ENCODE data around the gene MAPK1. TPM values are rescaled to one million over a fixed set of nuclear protein-coding genes. Genes with fewer than 3 reads are reported as not detected.
"Not testable (repeated sequence)": the region's sequence is repeated elsewhere in the genome, so short reads cannot be mapped to it uniquely, and the experiment has no call there.

Gene MAPK1
- total RNA-seq, 1 donor from 2014 or later = 91.3 TPM

DNA sequence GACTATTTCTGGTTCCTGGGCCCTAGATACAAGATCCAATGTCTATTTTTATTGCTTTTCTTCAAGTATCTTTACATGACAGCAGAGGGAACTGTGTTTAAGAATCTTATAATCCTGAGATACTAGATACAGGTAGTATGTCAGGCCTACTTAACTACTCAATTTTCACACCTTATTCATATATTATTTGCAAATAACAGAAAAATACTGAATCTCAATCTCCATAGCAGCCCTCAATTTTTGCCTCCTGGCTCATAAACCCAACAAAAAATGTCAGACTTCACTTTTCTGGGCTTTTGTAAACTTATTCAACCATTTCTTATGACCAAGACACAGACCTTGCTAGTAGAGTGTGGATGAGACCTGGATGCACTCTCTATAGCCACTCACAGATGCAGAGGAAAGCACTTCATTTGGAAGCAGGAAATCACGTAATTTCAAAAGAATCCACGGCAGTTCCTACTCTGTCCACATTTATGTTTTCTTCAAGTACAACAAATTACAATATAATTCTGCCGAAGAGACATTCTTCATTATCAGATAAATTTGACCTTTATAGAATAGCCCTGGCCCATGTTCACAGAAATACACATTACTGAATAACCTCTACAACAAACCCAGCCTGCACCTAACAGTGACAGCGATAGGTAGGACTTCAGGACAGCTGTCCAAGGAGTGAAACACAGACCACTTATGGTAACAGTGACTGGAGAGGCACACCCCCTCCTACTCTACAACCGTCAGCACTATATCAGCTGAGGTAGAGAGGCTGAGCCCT is 69.8 kb downstream of the MAPK1 start:
- DNase-seq (ENCODE audit: low spot score) = no peak
- H3K9me3 Mint-ChIP-seq = no peaks in the 10 kb centered on the region
- H3K4me1 Mint-ChIP-seq (ENCODE audit: low read depth) = no peaks in the 10 kb centered on the region
- no peaks in the 10 kb centered on the region for H3K27me3 Mint-ChIP-seq (ENCODE audit: insufficient read depth)
- peaks cover 34% of the 10 kb centered on the region for H3K36me3 Mint-ChIP-seq (ENCODE audit: low read depth)
- H3K27ac Mint-ChIP-seq = no peak overlapping the region
- intact Hi-C loops (cut with micrococcal nuclease) = no loop called here
- no peak overlapping the region for H3K4me3 Mint-ChIP-seq

- Mint-ChIP-seq H3K9me3 (no peaks in the 10 kb centered on the region), H3K27me3 (ENCODE audit: insufficient read depth) (no peaks in the 10 kb centered on the region), H3K4me3 (no peak overlapping the region), H3K27ac (no peak overlapping the region), H3K36me3 (ENCODE audit: low read depth) (peaks cover 31% of the 10 kb centered on the region), H3K4me1 (ENCODE audit: low read depth) (peaks cover 5% of the 10 kb centered on the region)
- intact Hi-C loops (cut with micrococcal nuclease) = no loop called here
- no peak for DNase-seq (ENCODE audit: low spot score)
Observed at GRCh38 chr22:21796863-21797262, 70.6 kb downstream of the MAPK1 start.

DNA sequence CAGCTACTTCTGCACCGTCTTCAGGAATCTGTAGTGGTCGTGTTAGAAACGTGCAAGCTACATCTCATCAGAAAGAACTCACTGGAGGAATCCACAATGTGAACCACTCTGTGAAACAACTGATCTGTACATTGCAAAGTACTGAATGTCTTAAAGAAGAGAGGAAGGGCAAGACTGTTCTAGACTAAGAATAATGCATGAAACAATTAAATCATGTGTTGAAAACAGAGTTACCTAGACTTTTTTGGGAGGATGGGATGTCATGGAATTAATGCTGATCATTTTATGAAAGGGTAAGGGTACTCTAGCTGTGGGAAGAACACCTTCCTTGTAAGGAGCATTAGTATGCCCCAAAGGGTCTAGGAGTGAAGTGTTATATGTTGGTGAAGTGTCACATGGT is 71.2 kb downstream of the MAPK1 start:
- Mint-ChIP-seq H3K9me3 (no peaks in the 10 kb centered on the region), H3K36me3 (ENCODE audit: low read depth) (peaks cover 29% of the 10 kb centered on the region), H3K27ac (no peak overlapping the region), H3K27me3 (ENCODE audit: insufficient read depth) (no peaks in the 10 kb centered on the region), H3K4me1 (ENCODE audit: low read depth) (peaks cover 11% of the 10 kb centered on the region), H3K4me3 (no peak overlapping the region)
- intact Hi-C loops (cut with micrococcal nuclease) = no loop called here
- no peak for DNase-seq (ENCODE audit: low spot score)

- H3K27me3 Mint-ChIP-seq (ENCODE audit: insufficient read depth); H3K27ac Mint-ChIP-seq; intact Hi-C loops (cut with micrococcal nuclease); H3K9me3 Mint-ChIP-seq; H3K4me3 Mint-ChIP-seq; DNase-seq (ENCODE audit: low spot score): not testable (repeated sequence)
- H3K36me3 Mint-ChIP-seq (ENCODE audit: low read depth) = peaks cover 23% of the 10 kb centered on the region
- H3K4me1 Mint-ChIP-seq (ENCODE audit: low read depth) = peaks cover 12% of the 10 kb centered on the region
Observed at GRCh38 chr22:21793716-21794115, 73.7 kb downstream of the MAPK1 start.

DNA sequence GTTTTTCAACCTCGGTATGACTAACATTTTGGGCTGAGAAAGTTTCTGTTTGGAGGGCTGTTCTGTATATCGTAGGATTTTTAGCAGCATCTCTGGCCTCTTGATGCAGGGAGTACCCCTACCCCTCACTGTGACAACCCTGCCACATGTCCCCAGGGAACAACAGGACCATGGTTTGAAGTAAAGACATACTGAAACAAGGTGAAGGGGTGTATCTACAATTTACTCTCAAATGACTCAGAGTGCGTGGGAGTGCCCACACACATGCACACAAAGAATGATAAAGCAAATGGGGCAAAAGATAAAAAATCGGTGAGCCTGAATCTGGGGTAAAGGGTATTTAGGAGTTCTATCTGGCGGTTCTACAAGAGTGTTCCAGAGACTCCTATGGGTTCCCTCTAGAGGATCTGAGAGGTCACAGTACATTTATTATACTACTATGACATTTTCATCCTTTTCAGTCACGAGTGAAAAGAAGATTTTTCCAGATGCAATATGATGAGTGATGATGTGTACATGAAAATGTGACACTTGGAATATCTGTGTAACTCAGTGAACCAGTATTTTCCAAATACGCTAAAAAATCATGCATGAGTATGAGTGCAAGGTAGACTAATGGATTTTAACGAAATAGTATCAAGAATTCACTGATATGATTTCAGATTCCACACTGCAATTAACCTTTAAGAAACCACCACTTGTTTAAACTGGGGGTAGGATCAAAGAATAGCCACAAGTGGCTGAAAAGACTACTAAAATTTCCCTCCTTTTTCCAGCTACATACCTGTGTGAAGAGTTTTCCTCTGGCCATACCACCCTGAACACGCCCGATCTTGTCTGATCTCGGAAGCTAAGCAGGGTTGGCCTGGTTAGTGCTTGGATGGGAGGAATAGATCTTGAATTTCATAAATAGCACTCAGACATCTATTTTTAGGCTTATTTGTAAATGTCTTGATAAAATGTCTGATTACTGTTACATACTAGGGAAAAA is 75.5 kb downstream of the MAPK1 start:
- H3K36me3 Mint-ChIP-seq (ENCODE audit: low read depth) = peaks cover 26% of the 10 kb centered on the region
- H3K4me3 Mint-ChIP-seq = no peak overlapping the region
- intact Hi-C loops (cut with micrococcal nuclease) = loop anchor here (1.0 kb wide), 5 partner anchors 24 to 76 kb away; partner anchors contain the start of gene YPEL1
- DNase-seq (ENCODE audit: low spot score) = peak; percentile 12
- no peaks in the 10 kb centered on the region for H3K27me3 Mint-ChIP-seq (ENCODE audit: insufficient read depth)
- peaks cover 12% of the 10 kb centered on the region for H3K4me1 Mint-ChIP-seq (ENCODE audit: low read depth)
- H3K27ac Mint-ChIP-seq = peak overlapping the region; percentile 72
- no peaks in the 10 kb centered on the region for H3K9me3 Mint-ChIP-seq

DNA sequence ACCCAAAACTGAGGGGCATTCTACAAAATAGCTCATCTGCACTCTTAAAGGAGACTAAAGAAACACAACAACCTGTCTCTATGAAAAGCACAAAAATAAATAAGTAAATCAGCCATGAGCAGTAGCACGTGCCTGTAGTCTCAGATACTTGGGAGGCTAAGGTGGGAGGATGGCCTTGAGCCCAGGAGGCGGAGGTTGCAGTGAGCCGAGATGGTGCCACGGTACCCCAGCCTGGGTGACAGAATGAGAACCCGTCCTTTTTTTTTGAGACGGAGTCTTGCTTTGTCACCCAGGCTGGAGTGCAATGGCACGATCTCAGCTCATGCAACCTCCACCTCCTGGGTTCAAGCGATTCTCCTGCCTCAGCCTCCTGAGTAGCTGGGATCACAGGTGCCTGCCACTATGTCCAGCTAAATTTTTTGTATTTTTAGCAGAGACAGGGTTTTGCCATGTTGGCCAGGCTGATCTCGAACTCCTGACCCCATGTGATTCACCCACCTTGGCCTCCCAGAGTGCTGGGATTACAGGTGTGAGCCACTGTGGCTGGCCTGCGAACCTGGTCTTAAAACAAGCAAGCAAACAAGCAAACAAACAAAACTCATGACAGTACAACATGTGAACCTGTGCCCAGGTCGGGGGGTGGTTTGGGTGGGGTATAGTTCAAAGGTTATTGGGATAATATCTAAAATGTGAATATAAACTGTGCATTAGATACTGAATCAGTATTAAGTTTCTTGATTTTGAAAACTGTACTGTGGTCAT is 76.4 kb downstream of the MAPK1 start:
- not testable (repeated sequence) for H3K9me3 Mint-ChIP-seq; DNase-seq (ENCODE audit: low spot score); H3K4me3 Mint-ChIP-seq; H3K27me3 Mint-ChIP-seq (ENCODE audit: insufficient read depth)
- Mint-ChIP-seq H3K4me1 (ENCODE audit: low read depth) (peaks cover 14% of the 10 kb centered on the region), H3K27ac (peak overlapping the region; percentile 72), H3K36me3 (ENCODE audit: low read depth) (peaks cover 23% of the 10 kb centered on the region)
- intact Hi-C loops (cut with micrococcal nuclease) = loop anchor here (1.0 kb wide), 5 partner anchors 24 to 77 kb away; partner anchors contain the start of gene YPEL1

DNA sequence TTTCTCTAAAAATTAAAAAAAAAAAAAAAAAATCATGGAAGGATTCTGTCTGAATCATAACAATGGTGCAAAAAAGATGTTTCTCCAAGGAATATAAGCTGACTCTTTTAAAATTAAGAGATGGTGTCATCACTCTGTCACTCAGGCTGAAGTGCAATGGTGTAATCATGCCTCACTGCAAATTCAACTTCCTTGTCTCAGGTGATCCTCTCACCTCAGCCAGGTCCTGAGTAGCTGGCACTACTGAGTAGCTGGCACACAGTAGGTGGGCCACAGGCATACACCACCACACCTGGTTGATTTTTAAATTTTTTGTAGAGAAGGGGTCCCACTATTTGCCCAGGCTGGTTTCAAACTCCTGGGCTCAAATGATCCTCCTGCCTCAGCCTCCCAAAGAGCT is 77.1 kb downstream of the MAPK1 start:
- intact Hi-C loops (cut with micrococcal nuclease) = no loop called here
- Mint-ChIP-seq H3K4me3 (no peak overlapping the region), H3K27me3 (ENCODE audit: insufficient read depth) (no peaks in the 10 kb centered on the region), H3K27ac (no peak overlapping the region), H3K9me3 (no peaks in the 10 kb centered on the region), H3K4me1 (ENCODE audit: low read depth) (peaks cover 16% of the 10 kb centered on the region), H3K36me3 (ENCODE audit: low read depth) (peaks cover 22% of the 10 kb centered on the region)
- DNase-seq (ENCODE audit: low spot score) = no peak

DNA sequence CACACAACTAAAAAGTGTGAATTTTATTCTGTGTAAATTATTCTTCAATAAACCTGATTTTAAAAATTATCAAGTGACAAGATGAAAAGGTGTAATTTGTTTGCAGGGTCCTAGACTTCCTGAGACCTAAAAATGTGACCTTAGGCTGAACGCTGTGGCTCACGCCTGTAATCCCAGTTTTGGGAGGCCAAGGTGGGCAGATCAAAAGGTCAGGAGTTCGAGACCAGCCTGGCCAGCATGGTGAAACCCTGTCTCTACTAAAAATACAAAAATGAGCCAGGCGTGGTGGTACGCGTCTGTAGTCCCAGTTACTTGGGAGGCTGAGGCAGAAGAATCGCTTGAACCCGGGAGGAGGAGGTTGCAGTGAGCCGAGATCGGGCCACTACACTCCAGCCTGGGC is 79.9 kb downstream of the MAPK1 start:
- peaks cover 16% of the 10 kb centered on the region for H3K4me1 Mint-ChIP-seq (ENCODE audit: low read depth)
- H3K9me3 Mint-ChIP-seq; H3K27me3 Mint-ChIP-seq (ENCODE audit: insufficient read depth); H3K27ac Mint-ChIP-seq; intact Hi-C loops (cut with micrococcal nuclease); DNase-seq (ENCODE audit: low spot score); H3K4me3 Mint-ChIP-seq: not testable (repeated sequence)
- peaks cover 24% of the 10 kb centered on the region for H3K36me3 Mint-ChIP-seq (ENCODE audit: low read depth)

DNA sequence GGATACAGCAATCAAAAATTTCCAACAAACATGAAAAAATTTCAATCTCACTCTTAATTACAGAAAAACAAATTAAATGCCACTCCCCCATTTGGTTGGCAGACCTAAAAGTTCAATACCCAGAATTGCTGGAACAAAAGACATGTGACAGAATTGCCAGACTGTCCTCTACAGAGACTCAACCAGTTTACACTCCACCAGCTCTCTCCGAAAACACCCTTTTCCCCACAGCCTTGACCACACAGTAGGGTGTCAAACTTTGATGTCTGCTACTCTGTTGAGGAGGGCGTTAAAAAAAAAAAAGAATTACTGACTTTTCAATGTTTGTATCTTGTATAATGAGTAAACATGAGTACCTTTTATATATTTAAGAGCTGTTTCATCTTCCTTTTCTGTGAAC is 87.2 kb downstream of the MAPK1 start:
- H3K9me3 Mint-ChIP-seq = no peaks in the 10 kb centered on the region
- DNase-seq (ENCODE audit: low spot score) = no peak
- H3K27me3 Mint-ChIP-seq (ENCODE audit: insufficient read depth) = no peaks in the 10 kb centered on the region
- no peak overlapping the region for H3K4me3 Mint-ChIP-seq
- peaks cover 25% of the 10 kb centered on the region for H3K36me3 Mint-ChIP-seq (ENCODE audit: low read depth)
- intact Hi-C loops (cut with micrococcal nuclease) = no loop called here
- H3K27ac Mint-ChIP-seq = no peak overlapping the region
- peaks cover 22% of the 10 kb centered on the region for H3K4me1 Mint-ChIP-seq (ENCODE audit: low read depth)

- Mint-ChIP-seq H3K27ac (no peak overlapping the region), H3K9me3 (no peaks in the 10 kb centered on the region), H3K36me3 (ENCODE audit: low read depth) (peaks cover 26% of the 10 kb centered on the region), H3K4me1 (ENCODE audit: low read depth) (peaks cover 22% of the 10 kb centered on the region), H3K4me3 (no peak overlapping the region), H3K27me3 (ENCODE audit: insufficient read depth) (no peaks in the 10 kb centered on the region)
- DNase-seq (ENCODE audit: low spot score) = no peak
- intact Hi-C loops (cut with micrococcal nuclease) = no loop called here
Observed at GRCh38 chr22:21779444-21779843, 88.0 kb downstream of the MAPK1 start.

GRCh38 chr22:21778705-21779363 is 88.6 kb downstream of the MAPK1 start:
- intact Hi-C loops (cut with micrococcal nuclease) = no loop called here
- Mint-ChIP-seq H3K27ac (no peak overlapping the region), H3K4me1 (ENCODE audit: low read depth) (peaks cover 22% of the 10 kb centered on the region), H3K4me3 (no peak overlapping the region), H3K27me3 (ENCODE audit: insufficient read depth) (no peaks in the 10 kb centered on the region), H3K9me3 (no peaks in the 10 kb centered on the region), H3K36me3 (ENCODE audit: low read depth) (peaks cover 24% of the 10 kb centered on the region)
- DNase-seq (ENCODE audit: low spot score) = no peak

DNA sequence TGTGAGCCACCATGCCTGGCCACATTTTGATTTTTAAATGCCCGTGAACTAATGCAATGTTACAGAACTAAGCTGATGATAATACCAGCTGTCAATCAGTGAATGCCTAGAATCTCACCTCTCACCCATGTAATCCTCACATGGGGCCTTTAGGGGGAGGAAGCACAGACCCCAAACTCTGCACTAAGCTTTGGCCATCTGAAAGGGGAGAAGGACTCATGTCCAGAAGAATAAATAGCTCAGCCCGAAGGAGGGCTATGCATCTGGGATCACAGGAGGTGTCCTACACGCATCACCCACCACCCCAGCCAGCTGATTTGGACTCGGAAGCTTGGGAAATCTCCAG is 95.8 kb downstream of the MAPK1 start:
- H3K9me3 Mint-ChIP-seq = no peaks in the 10 kb centered on the region
- peaks cover 44% of the 10 kb centered on the region for H3K4me1 Mint-ChIP-seq (ENCODE audit: low read depth)
- intact Hi-C loops (cut with micrococcal nuclease) = no loop called here
- peaks cover 47% of the 10 kb centered on the region for H3K36me3 Mint-ChIP-seq (ENCODE audit: low read depth)
- no peak for DNase-seq (ENCODE audit: low spot score)
- H3K27ac Mint-ChIP-seq = no peak overlapping the region
- no peak overlapping the region for H3K4me3 Mint-ChIP-seq
- no peaks in the 10 kb centered on the region for H3K27me3 Mint-ChIP-seq (ENCODE audit: insufficient read depth)
